NCI-H1105 treated with DMSO at 0.1 percent for 48 hours (cell line): ENCODE data around the gene KLHL35.
"Not testable (repeated sequence)": the region's sequence is repeated elsewhere in the genome, so short reads cannot be mapped to it uniquely, and the experiment has no call there.

Experiments used
- DNase-seq: peaks from one replicate; lab custom pipeline; 2025; lab: John Stamatoyannopoulos, UW

Gene KLHL35

DNA sequence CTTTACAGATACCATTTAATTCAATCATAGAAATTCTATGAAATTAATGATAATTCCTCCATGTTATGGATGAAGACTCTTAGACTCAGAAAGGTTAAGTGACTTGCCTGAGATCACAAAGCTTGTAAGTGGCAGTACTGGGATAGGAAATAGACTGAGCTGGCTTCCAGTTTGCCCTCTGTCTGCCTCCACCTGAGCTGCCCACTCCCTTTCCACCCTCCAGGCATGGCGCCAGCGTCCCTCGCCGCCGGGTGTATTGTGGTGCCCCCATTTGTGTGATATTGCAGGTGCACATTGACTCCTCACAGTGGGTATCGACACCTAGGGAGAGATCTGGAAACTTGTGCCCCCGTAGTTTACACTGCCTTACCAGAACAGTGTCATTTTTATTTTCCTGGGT is 43.1 kb downstream of the KLHL35 start:
- no peak for DNase-seq

DNA sequence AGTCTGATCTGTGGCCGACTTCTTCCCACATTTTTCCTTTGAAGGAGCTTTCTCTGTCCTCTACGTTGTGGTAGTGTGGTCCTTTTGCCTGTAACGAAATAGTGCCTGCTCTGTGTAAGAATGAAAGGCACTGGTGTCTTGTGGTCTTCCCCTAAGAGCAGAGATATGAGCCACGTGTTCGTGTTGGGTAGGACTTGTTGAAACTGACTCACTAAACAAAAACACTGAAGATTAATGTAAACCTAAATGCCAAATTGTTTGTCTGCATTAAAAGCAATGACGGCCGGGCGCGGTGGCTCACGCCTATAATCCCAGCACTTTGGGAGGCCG is 43.8 kb downstream of the KLHL35 start:
- no peak for DNase-seq

- peak; percentile 89 for DNase-seq
These were observed 44.4 kb downstream of the KLHL35 start for GRCh38 chr11:75388386-75389275.

DNA sequence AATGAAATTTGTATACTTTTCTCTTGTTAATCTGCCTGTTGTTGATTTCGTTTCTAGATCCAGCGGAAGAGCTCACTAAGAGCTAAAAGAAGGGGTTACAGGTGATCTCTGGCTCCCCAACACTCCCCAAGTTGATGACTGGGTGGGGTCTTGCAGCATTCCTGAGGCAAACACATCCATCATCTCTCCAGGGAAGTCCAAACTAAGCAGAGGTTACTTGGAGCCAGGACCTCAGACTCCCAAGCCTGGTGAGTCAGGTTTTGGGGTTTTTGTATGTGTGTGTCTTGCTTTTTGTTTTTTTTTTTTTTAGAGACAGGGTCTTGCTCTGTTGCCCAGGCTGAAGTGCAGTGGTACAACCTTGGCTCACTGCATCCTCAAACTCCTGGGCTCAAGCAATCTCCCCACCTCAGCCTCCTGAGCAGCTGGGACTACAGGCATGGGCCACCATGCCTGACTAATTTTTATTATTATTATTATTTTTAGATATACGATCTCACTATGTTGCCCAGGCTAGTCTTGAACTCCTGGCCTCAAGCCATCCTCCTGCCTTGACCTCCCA is 45.2 kb downstream of the KLHL35 start:
- no peak for DNase-seq

GRCh38 chr11:75386942-75387630 is 45.9 kb downstream of the KLHL35 start:
- DNase-seq = no peak

DNA sequence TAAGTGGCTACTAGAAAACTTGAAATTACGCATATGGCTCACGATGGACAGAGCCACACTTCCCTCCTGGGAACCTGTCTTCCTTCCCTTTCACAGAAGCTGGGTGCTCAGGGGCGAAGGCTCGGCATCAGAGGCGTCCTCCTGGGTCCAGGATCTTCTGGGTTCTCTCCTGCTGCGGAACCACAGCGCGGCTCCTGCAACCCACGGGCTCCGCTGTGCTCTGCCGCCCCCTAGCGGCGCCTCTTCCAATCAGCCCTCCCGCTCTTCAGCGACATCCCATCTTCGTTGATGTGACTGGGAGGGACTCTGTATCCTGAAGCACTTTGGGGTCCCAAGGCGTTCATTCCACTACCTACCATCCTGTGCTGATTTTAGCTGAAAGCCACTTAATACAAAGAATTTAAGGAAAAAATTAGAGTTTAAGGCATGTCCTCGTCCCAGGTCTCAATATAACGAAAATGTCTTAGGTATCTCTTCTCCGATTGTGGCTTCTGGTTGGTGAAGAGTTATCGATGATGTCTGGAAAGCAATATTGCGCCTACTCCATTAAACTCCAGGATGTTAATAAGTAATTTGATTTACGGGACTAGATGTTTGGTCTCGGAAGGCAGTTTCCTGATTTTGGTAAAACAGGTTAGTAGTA is 48.4 kb downstream of the KLHL35 start:
- peak; percentile 52 for DNase-seq

DNA sequence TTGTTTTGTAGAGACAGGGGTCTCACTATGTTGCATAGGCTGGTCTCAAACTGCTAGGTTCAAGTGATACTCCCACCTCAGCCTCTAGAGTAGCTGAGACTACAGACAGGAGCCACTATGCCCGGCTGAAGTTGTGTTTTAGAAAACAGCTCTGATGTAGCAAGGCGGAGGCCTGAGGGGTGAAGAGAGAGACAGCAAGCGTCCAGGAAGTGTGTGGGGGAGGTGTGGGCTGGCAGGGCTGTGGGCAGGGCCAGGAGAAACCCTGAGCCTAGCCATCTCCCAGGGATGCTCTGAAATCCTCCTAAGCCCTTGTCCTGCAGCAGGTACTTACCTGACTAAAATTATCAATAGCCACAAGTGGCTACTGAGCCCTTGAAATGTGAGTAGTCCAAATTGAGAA is 49.8 kb downstream of the KLHL35 start:
- no peak for DNase-seq

DNA sequence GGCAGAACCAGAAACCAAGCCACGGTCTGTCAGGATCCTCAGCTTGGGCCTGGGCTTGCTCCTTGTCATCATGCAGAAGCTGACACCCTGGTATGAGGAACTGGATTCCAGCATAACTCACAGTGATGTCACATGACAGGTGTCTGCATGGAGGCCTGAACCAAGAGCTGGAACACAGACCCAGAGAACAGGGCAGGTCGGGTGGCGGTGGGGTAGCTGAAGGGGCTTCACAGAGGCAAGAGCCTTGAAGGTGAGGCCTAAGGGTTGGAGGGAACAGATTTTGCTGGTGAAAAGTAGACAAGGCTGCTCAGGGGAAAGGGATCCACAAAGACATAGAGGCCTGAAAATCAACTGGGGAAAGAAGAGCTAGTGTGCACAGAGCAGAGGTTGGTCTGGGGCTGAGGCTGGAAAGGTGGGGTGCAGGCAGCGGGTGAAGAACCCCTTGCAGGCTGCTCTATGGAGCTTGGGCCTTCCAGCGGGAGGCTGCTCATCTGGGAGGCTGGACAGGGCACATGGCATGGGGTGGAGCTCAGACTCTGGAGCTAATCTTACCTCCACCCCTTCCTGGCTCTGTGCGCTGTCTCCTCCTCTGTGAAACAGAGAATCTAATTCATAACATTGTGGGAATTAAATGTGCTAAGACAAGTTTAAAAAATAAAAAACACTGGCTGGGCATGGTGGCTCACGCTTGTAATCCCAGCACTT is 52.1 kb downstream of the KLHL35 start:
- DNase-seq = no peak

- no peak for DNase-seq
These were observed 52.8 kb downstream of the KLHL35 start for GRCh38 chr11:75380245-75380644.

DNA sequence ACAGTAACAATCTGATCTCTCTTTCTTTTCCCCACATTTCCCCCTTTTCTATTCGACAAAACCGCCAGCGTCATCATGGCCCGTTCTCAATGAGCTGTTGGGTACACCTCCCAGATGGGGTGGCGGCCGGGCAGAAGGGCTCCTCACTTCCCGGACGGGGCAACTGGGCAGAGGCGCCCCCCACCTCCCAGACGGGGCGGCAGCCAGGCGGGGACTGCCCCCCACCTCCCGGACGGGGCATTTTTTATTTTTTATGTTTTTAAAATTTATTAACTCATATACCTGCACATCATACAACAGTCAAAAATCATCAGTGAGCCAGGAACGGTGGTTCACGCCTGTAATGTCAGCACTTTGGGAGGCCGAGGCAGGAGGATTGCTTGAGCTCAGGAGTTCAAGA is 54.2 kb downstream of the KLHL35 start:
- not testable (repeated sequence) for DNase-seq

DNA sequence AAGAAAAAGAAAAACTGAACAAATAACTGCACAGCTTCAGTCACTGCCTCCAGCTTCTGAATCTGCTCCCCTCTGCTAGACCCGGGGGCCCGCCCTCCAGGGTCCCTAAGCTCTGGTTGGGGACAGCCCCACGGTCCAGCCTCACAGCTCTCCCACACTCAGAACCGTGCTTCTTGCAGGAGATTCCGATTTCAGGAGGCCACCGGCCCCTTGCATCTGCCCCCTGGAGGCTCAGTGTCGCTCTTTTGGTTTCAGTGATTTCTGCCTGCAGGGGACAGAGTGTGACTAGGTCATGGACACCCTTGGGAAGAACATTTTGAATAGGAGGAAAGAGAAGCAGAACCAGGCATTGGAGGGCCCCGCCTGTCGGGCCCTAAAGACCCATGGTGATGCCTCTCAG is 56.8 kb downstream of the KLHL35 start:
- no peak for DNase-seq

GRCh38 chr11:75375626-75376025 is 57.4 kb downstream of the KLHL35 start:
- no peak for DNase-seq

- no peak for DNase-seq
These were observed 58.4 kb downstream of the KLHL35 start for GRCh38 chr11:75374646-75375045.

- no peak for DNase-seq
These were observed 59.8 kb downstream of the KLHL35 start for GRCh38 chr11:75373201-75373600.
